Endothelial cell of umbilical vein (primary cell): ENCODE results near the gene EXD1.

ENCODE experiments used
- CTCF ChIP-seq, 2 donors: IDR thresholded peaks; 1 replicate in 1 of 2; 2 replicates in 1 of 2; pipeline ENCODE4 v1.5.1; 2011; ENCODE audit warnings: low read length in 2 of 2, mild to moderate bottlenecking in 2 of 2, moderate library complexity in 2 of 2, control low read depth in 1 of 2, inconsistent platforms in 1 of 2, low read depth in 1 of 2; ENCODE audit not compliant: insufficient read depth in 1 of 2; ENCODE audit errors: extremely low read depth in 1 of 2
- EZH2 ChIP-seq: IDR thresholded peaks from 2 replicates; pipeline ENCODE4 v1.6.1; 2012; ENCODE audit warnings: borderline replicate concordance, low read depth, mild to moderate bottlenecking, moderate library complexity, low read length, inconsistent platforms; ENCODE audit not compliant: severe bottlenecking
- JUN ChIP-seq: IDR thresholded peaks from 2 replicates; pipeline ENCODE4 v1.6.1; 2011; ENCODE audit warnings: borderline replicate concordance, low read depth; ENCODE audit not compliant: insufficient read length, insufficient read depth
- MAX ChIP-seq: IDR thresholded peaks from 2 replicates; pipeline ENCODE4 v1.6.1; 2011; ENCODE audit not compliant: insufficient read depth, insufficient read length
- MYC ChIP-seq: IDR thresholded peaks from one replicate; pipeline ENCODE4 v1.6.1; 2011; ENCODE audit warnings: mild to moderate bottlenecking, low read depth, low read length
- POLR2A ChIP-seq: IDR thresholded peaks from 2 replicates; pipeline ENCODE4 v1.6.1; 2012; ENCODE audit warnings: low read depth, mild to moderate bottlenecking, control low read depth, low read length

- TF ChIP-seq CTCF (IDR thresholded peaks at IDR 0.05; ENCODE audit: extremely low read depth in 1 of 2, insufficient read depth in 1 of 2, low read depth in 1 of 2, low read length in 2 of 2) = no peak
- TF ChIP-seq MYC = no peak
- no peak for TF ChIP-seq JUN
- no peak for TF ChIP-seq POLR2A
- TF ChIP-seq MAX = no peak
- no peak for TF ChIP-seq EZH2
Measured at GRCh38 chr15:41183581-41183980, 47.0 kb downstream of the EXD1 start.
